HEK293 (cell line): ENCODE measurements around the gene DNMT1.
A peak's percentile ranks its signal among the peaks of the same experiment; 100 is the strongest.

Source experiments
- MZF1 ChIP-seq: fragments of 450-650 bp; formaldehyde crosslinking; IDR thresholded peaks from 2 replicates; pipeline ENCODE4 v1.5.1; 2017; ENCODE audit warnings: missing biosample characterization, missing genetic modification characterization, borderline replicate concordance
- PRDM10 ChIP-seq: fragments of 450-650 bp; formaldehyde crosslinking; IDR thresholded peaks from 2 replicates; pipeline ENCODE4 v1.5.1; 2016; ENCODE audit warnings: missing biosample characterization, missing genetic modification characterization
- SP2 ChIP-seq: fragments of 450-650 bp; formaldehyde crosslinking; IDR thresholded peaks from 2 replicates; pipeline ENCODE4 v1.5.1; 2016; ENCODE audit warnings: missing biosample characterization, missing genetic modification characterization
- YY1 ChIP-seq: fragments of 450-650 bp; formaldehyde crosslinking; IDR thresholded peaks from 2 replicates; pipeline ENCODE4 v1.5.1; 2018; ENCODE audit warnings: missing biosample characterization, missing genetic modification characterization
- ZBTB11 ChIP-seq: fragments of 450-650 bp; formaldehyde crosslinking; conservative IDR thresholded peaks from 2 replicates; pipeline ENCODE4 v1.5.1; 2016; ENCODE audit warnings: low read depth, missing biosample characterization, missing genetic modification characterization
- ZBTB20 ChIP-seq: fragments of 450-650 bp; formaldehyde crosslinking; IDR thresholded peaks from 2 replicates; pipeline ENCODE4 v1.5.1; 2016; ENCODE audit warnings: missing biosample characterization, missing genetic modification characterization
- ZBTB26 ChIP-seq: fragments of 450-650 bp; formaldehyde crosslinking; optimal IDR thresholded peaks from 2 replicates; pipeline ENCODE3; 2016; ENCODE audit warnings: missing biosample characterization, mild to moderate bottlenecking, missing genetic modification characterization
- ZFP37 ChIP-seq: fragments of 450-650 bp; formaldehyde crosslinking; IDR thresholded peaks from 2 replicates; pipeline ENCODE4 v1.5.1; 2016; ENCODE audit warnings: missing biosample characterization, missing genetic modification characterization
- ZFP41 ChIP-seq: fragments of 450-650 bp; formaldehyde crosslinking; IDR thresholded peaks from 2 replicates; pipeline ENCODE4 v1.5.1; 2016; ENCODE audit warnings: missing biosample characterization, missing genetic modification characterization, borderline replicate concordance
- ZNF114 ChIP-seq: fragments of 450-650 bp; formaldehyde crosslinking; IDR thresholded peaks from 2 replicates; pipeline ENCODE4 v1.5.0; 2017; ENCODE audit warnings: missing biosample characterization, missing genetic modification characterization
- ZNF148 ChIP-seq: fragments of 450-650 bp; formaldehyde crosslinking; IDR thresholded peaks from 2 replicates; pipeline ENCODE4 v1.5.0; 2017; ENCODE audit warnings: missing biosample characterization, missing genetic modification characterization, borderline replicate concordance
- ZNF175 ChIP-seq: fragments of 450-650 bp; formaldehyde crosslinking; IDR thresholded peaks from 2 replicates; pipeline ENCODE4 v1.5.1; 2016; ENCODE audit warnings: missing biosample characterization, missing genetic modification characterization
- ZNF223 ChIP-seq: fragments of 450-650 bp; formaldehyde crosslinking; IDR thresholded peaks from 2 replicates; pipeline ENCODE4 v1.5.1; 2016; ENCODE audit warnings: missing biosample characterization, missing genetic modification characterization
- ZNF280D ChIP-seq: fragments of 450-650 bp; formaldehyde crosslinking; IDR thresholded peaks from 2 replicates; pipeline ENCODE4 v1.5.1; 2016; ENCODE audit warnings: missing biosample characterization, missing genetic modification characterization
- ZNF292 ChIP-seq: fragments of 450-650 bp; formaldehyde crosslinking; IDR thresholded peaks from 2 replicates; pipeline ENCODE4 v1.5.1; 2016; ENCODE audit warnings: low read depth, missing biosample characterization, missing genetic modification characterization, borderline replicate concordance
- ZNF549 ChIP-seq: fragments of 450-650 bp; IDR thresholded peaks from 2 replicates; pipeline ENCODE4 v1.5.1; 2018; ENCODE audit warnings: missing biosample characterization, missing genetic modification characterization, mild to moderate bottlenecking, inconsistent platforms, moderate library complexity
- ZNF558 ChIP-seq: fragments of 450-650 bp; formaldehyde crosslinking; IDR thresholded peaks from 2 replicates; pipeline ENCODE4 v1.5.1; 2016; ENCODE audit warnings: missing biosample characterization, missing genetic modification characterization
- ZNF560 ChIP-seq: fragments of 450-650 bp; formaldehyde crosslinking; IDR thresholded peaks from 2 replicates; pipeline ENCODE4 v1.5.1; 2017; ENCODE audit warnings: missing biosample characterization, missing genetic modification characterization, borderline replicate concordance
- ZNF623 ChIP-seq: fragments of 450-650 bp; formaldehyde crosslinking; IDR thresholded peaks from 2 replicates; pipeline ENCODE4 v1.5.1; 2016; ENCODE audit warnings: missing biosample characterization, missing genetic modification characterization
- ZNF677 ChIP-seq: fragments of 450-650 bp; IDR thresholded peaks from 2 replicates; pipeline ENCODE4 v1.5.0; 2018; ENCODE audit warnings: missing biosample characterization, mild to moderate bottlenecking, missing genetic modification characterization, moderate library complexity
- ZNF692 ChIP-seq: fragments of 450-650 bp; formaldehyde crosslinking; IDR thresholded peaks from 2 replicates; pipeline ENCODE4 v1.5.1; 2016; ENCODE audit warnings: missing biosample characterization, missing genetic modification characterization
- ZNF747 ChIP-seq: fragments of 450-650 bp; formaldehyde crosslinking; IDR thresholded peaks from 2 replicates; pipeline ENCODE4 v1.5.1; 2016; ENCODE audit warnings: missing biosample characterization, missing genetic modification characterization
- ZNF837 ChIP-seq: fragments of 450-650 bp; formaldehyde crosslinking; IDR thresholded peaks from 2 replicates; pipeline ENCODE4 v1.5.1; 2016; ENCODE audit warnings: missing biosample characterization, missing genetic modification characterization

Gene DNMT1

GRCh38 chr19:10114651-10115391 is 79.9 kb downstream of the DNMT1 start (continued):
- TF ChIP-seq ZNF223 (tag by site-specific recombination) (no peak), ZNF280D (no peak), ZNF837 (tag by site-specific recombination) (0 out of 2 replicates have a peak, but pooled peaks have one; percentile 13), SP2 (peak; percentile 16; the same call in 1 of the 2 replicates), ZNF114 (tag by site-specific recombination) (no peak), MZF1 (tag by site-specific recombination) (0 out of 2 replicates have a peak, but pooled peaks have one; percentile 18), ZNF623 (tag by site-specific recombination) (0 out of 2 replicates have a peak, but pooled peaks have one; percentile 7), ZBTB26 (tag by site-specific recombination) (no peak), ZNF175 (no peak), ZBTB20 (peak; percentile 56; the same call in 1 of the 2 replicates), ZNF549 (no peak), ZFP37 (tag by site-specific recombination) (0 out of 2 replicates have a peak, but pooled peaks have one; percentile 51), PRDM10 (tag by site-specific recombination) (peak; percentile 42; the same call in 1 of the 2 replicates), ZNF148 (tag by site-specific recombination) (no peak), ZNF558 (tag by site-specific recombination) (no peak), ZFP41 (tag by site-specific recombination) (no peak), ZNF677 (tag by site-specific recombination) (no peak), ZNF292 (no peak), ZNF747 (no peak), ZNF692 (tag by site-specific recombination) (no peak), ZNF560 (tag by site-specific recombination) (no peak), ZBTB11 (tag by site-specific recombination) (no peak), YY1 (no peak)
